Stimulated activated CD4-positive, alpha-beta T cell treated with anti-CD3 and anti-CD28 coated beads, Interleukin-2, amount 100 ng/mL, for 4 hours (primary cell): Measurements from ENCODE around the gene DRAXIN.

ENCODE experiments used
- DNase-seq: peaks from one replicate; pipeline ENCODE4 v3.0.0-alpha.2; 2020; ENCODE audit warnings: low read depth

Gene DRAXIN

DNA sequence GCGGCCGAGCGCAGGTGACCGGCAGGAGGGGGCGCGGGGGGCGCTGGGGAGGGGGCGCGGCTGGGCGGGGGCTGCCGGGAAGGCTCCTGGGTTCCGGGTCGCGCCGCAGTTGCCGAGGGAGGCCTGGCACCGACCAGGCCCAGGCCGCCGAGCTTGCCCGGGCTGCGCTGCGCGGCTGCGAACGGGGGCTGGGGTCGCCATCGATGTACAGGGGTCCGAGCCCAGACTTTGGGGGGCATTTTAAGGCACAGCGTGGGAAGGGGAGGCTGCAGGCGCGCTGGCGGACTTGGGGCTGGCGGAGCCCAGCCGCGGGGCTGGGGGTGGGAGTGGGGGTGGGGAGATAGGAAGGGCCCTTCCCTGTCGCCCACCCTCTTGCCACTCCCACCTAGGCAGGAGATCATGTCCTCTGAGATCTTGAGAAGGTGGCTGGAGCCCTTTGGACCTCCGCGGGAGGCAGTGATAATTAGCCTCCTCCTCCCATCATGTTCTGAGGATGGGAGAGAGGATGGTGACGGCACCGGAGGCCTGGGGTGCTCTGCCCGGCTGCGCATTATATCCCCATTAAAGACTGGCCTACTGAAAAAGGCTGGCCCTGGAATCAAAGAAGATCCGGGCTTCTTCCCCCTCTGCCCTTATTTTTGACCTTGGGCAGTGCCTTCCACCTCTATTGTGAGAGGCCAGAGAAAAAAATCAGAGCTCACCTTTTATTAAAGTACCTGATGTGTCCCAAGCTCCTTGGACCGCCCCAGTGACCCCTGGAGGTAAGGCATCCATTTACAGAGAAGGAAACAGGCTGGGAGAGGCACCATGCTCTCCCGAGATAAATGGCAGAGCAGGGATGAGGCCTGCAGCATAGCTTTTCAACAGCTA is 36.3 kb upstream of the DRAXIN start:
- DNase-seq: no peak

DNA sequence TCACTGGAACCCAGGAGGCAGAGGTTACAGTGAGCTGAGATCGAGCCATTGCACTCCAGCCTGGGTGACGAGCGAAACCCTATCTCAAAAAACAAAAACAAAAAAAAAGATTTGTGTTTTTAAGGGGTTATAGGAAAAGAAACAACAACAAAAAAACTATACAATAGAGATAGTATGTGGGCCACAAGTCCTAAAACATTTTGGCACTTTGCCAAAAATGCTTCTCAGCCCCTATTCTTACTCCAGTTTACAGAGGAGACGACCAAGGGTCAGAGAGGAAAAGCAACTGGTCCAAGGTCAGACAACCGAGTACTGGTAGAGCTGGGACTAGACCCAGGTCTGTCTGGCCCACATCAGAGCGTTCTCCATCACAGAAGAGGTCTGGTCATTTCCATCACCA is 33.9 kb upstream of the DRAXIN start:
- DNase-seq: no peak

DNA sequence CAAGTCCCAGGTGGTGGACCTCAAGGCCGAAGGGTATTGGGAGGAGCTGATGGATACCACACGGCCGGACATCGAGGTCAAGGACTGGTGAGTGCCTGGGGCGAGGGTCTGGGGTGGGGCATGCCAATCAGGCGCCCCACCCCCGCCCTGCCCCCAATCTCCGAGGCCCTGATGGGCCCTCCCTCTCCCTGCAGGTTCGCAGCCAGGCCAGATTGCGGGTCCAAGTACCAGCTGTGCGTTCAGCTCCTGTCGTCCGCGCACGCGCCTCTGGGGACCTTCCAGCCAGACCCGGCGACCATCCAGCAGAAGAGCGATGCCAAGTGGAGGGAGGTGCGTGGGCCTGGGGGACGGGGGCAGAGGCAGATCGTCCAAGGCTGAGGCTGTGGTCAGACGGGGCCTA is 33.0 kb upstream of the DRAXIN start:
- DNase-seq: no peak

DNA sequence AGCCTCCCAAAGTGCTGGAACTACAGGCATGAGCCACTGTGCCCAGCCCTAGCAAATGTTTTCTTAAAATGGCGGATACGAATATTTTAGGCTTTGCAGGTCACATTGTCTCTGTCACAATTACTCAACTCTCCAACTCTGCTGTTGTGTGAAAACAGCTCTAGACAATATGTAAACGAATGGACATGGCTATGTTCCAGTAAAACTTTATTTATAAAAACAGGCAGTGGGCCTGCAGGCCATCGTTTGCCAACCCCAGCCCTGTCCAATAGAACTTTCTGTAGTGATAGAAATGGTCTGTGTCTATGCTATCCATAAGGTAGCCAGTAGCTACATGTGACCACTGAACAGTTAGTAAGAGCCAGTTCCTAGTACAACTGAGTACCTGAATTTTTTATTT is 31.8 kb upstream of the DRAXIN start:
- no peak for DNase-seq

DNA sequence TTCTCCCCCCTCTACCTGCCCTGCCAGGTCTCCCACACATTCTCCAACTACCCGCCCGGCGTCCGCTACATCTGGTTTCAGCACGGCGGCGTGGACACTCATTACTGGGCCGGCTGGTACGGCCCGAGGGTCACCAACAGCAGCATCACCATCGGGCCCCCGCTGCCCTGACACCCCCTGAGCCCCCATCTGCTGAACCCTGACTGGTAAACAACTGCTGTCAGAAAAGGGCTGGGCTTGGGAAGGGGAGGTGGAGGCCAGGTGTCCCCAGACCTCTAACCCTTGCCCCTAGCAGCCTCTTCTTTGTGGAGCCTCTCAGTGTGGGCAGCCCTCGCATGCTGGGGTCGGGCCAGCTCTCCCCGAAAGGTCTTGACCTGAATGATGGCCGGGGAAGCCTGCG is 30.4 kb upstream of the DRAXIN start:
- no peak for DNase-seq

DNA sequence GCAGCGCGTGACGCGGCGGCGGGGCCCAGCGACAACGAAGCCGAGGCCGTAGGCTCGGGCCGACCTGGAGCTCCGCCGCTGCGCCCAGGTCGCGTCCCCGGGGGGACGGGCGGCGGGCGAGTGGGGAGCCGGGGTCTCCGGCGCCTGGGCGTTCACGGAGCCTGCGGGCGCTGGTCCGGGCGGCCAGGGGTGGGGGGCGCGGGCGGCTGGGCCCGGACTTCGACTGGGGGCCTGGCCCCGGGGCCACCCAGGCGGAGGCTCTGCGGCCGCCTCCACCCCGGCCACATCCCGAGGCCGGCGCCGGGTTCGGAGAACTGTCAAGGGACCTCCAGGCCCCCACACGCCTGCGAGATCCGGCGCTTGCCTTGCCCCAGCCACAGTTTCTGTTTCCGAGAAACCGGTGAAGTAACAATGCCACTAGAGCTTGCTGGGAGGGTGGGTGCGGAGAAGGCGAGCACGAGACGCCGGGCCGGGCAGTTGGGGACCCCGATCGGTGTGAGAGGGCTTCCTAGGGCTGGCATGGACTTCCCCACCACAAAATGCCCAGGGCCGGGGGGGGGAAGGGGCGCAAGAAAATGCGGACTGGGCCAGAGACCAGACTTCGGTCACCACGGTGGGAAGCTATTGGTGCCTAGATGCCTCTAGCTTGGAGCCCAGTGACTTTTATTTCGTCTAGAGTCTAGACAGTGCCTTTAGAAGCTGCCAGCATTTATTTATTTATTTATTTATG is 27.0 kb upstream of the DRAXIN start:
- peak; percentile 60 for DNase-seq

DNA sequence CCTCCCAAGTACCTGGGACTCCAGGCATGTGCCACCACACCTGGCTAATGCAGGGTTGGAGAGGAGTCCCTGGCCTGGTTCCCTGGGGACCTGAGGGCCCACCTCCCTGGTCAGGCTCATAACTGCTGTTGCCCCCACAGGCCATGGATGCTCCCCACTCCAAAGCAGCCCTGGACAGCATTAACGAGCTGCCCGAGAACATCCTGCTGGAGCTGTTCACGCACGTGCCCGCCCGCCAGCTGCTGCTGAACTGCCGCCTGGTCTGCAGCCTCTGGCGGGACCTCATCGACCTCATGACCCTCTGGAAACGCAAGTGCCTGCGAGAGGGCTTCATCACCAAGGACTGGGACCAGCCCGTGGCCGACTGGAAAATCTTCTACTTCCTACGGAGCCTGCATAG is 23.0 kb upstream of the DRAXIN start:
- DNase-seq: no peak

DNA sequence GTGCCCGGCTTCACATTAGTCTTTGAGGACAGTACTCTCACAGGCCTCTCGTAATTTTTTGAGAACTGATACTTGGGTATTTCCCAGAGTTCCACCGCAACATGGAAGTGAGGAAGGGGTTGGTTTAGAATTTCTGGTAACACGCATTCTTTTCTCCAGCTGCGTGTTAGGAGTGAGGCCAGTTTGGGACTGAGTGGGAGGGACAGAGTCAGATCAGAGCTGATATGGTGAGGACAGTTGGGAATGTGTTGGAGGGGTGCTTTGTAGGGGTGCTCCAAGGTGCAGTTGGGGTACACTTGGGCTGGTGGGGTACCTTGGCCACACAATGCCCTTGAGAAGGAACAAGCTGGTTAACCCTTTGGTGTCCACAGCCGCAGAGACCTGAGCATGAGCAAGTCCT is 20.8 kb upstream of the DRAXIN start:
- DNase-seq: no peak

DNA sequence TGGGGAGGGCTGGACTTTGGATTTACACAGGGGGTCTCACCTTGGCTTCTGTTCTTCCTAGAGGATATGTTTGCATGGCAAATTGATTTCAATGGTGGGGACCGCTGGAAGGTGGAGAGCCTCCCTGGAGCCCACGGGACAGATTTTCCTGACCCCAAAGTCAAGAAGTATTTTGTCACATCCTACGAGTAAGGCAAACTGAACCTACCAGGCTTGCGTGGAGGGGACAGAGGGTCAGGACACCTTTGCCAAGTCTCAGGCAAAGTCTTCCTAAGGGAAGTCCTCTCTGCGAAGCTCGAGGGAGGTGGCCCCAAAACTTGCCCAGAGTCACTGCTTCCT is 20.3 kb upstream of the DRAXIN start:
- no peak for DNase-seq

DNA sequence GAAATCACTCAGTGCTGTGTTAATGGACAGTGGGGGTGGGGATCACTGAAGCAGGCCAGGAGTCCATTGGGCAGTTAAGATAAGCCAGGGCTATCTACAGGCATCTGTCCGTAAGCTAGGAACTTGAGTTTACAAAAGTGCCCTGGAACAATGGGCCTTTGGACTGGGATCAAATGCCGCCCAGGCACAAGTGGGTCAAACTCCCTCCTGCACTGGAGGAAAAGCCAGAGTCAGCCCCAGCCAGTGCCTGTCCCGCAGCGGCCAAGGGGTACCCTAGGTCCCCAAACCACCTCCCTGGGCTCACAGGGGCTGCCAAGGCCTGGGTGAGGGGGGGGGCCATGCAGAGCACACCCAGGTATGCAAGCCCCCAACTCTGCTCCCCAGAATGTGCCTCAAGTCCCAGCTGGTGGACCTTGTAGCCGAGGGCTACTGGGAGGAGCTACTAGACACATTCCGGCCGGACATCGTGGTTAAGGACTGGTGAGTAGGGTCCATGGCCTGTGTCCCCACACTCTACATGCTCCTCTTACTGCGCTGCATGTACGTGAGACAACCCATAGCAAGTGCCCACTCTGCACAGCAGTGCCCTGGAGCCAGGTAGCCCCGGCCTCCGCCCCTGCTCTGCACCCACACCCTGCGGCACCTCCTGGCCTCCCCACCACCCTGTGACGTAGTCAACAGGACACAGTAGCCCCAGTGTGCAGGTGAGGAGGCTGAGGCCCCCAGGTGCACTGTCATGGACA is 19.8 kb upstream of the DRAXIN start:
- no peak for DNase-seq

DNA sequence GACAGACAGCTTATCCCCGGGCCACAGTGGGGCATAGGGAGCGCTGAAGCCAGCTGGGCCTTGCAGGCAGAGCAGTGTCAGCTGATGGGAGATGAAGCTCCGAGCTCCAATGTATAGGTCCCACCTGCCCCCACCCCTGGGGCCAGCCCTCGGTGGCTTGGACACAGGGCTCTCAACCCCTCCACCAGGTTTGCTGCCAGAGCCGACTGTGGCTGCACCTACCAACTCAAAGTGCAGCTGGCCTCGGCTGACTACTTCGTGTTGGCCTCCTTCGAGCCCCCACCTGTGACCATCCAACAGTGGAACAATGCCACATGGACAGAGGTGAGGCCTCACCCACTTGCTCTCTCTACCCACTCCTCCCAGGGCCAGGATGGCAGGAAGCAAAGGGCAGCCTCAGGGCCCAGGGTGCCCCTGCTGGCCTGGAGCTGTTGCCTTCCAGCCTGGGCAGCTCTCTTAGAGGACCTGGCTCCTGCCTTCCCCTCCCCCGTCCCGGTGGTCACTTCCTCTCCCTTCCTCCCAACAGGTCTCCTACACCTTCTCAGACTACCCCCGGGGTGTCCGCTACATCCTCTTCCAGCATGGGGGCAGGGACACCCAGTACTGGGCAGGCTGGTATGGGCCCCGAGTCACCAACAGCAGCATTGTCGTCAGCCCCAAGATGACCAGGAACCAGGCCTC is 18.3 kb upstream of the DRAXIN start:
- no peak for DNase-seq

DNA sequence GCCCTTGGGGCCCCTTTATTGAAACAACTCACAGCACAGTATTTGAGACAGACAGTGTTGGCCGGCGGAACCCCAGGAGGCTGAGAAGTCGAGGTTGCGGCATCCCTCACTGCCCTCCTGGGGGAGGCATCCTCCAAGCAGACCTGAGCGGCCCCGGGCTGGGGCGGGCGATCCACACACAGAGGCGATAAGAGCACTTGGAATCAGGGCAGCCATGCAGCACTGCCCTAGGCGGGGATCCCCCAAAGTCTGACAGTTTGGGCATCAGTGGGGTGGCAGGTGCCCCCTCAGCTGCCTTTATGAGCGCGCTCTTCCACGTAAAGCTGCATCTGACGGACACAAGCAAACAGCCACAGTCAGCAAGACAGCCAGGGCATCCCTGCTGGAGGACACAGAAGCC is 17.0 kb upstream of the DRAXIN start:
- no peak for DNase-seq

DNA sequence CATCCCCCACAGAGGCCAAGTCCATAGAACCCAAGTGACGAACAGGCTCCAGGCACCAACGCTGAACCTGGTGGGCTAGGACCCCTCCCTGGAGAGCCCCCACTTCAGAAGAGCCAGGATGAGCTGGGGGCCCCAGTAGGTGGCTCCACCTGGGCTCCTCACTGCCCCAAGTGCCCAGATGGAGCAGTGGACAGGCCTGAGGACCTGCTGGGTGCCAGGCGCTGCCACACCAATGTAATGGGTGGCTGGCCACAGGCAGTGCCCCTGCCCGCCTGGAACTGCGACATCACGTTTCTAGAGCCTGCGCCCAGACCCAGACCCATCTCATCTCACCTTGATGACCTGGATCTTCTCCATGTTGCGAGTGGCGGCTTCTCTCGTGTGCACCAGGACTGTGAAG is 16.2 kb upstream of the DRAXIN start:
- no peak for DNase-seq

DNA sequence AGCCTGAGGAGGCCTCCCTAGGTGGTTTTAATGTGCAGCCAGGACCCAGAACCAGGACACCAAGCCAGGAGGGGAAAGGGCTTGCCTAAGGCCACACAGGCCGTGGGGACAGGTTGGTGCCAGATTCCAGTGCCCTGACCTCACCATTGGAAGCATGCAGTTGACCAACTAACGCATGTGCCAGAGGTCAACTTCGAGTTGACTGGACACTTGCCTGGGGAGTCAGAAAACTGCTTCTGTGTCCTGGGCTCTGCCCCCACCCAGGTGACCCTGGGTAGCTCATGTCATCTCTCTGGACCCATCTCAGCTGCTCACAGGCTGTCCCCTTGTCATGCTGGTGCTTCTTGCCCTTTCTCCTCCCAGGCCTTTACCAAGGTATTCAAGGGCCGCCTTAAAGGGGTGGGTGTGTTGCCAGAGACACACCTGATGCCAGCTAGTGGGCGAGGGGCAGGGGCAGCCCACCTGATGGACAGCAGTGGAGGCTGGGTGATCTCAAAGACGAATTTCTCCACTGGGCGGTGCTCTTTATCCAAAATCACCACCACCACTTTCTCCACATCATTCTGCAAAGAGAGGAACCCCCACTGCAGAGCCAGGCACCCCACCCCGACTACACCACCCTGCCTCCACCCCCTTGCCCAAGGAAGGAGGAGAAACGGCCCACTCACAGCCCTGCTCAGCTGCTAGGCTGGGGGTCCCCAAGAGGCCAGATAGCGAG is 15.0 kb upstream of the DRAXIN start:
- DNase-seq: no peak

DNA sequence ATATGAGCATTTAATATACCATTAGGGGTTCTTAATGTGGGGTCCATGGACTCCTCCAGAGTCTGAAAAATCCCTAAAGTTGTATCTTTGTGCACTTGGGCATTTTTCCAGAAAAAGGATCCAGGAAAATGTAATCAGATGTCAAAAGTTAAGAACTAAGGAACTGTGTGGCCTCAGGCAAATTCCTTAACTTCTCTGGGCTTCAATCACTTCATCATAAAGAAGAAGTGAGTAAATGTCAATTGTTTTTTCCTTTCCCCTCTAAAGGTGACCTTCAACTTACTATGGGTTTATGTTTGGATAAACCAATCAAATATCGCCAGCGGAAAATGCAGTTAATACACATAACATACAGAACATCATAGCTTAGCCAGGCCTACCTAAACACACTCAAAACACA is 13.1 kb upstream of the DRAXIN start:
- DNase-seq: no peak

DNA sequence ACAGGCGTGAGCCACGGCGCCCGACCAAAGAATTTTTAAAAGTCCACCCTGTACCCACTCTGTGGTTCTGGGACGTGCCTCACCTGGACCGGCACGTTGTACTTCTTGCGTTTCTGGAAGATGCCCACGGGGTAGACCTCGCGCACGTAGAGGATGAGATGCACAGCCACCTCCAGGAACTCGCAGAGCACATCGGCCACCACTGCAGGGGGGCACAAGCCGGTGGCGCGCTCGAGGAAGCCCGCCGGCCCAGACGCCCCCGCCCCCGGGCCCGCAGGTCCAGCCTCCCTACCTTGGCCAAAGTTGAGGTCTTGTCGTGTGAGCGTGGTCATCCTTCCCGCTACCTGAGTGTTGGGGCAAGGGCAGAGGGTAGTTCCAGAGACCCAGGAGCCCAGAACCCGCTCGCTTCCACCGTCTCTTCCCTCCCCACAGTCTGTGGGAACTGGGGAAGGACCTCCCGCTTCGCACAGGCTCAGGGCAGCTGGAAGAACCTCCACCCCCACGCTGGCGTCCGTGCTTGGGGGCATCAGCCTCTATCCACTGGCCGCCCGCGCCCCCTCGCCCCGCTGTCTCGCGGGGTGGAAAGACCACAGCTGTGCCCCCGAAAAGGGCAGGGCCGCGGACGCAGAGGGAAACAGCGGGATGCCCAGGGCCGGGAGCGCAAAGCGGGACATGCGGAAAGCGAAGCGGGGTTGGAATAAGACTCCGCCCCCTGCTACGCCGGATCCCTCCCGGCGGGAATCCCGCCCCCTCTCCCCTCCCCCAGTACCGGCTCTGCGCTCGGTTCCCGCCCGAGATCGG is 11.0 kb upstream of the DRAXIN start:
- DNase-seq: no peak

DNA sequence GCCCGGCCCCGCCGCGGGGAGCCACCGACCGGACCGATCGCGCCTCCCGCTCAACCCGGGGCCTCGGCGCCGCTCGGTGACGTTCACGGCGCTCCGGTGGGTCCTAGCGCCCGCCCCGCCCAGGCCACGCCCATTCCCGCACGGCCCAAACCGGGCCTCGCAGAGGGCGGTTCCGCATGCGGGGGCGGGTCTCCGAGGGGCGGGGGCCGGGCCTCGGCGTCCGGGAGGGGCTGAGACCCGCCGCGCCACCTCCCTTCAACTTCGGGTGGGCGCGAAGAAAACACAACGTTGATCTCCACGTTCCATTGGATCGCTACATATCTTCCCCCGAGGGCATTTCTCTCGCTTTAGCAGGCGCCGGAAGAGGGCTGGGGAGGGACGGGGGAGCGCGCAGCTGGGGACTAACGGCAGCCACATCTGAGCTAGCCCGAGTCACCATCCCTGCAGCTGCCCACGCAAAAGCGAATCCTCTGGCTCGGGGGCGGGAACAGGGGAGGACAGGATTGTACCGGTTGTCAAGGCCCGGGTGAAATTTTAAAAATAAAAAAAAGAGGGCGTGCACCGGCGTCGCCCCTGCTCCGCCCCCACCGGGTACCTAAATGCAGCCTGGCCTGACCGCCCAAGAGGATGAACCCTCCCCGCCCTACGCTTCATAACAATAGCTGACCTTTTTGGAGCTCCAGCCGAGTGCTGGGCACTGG is 10.3 kb upstream of the DRAXIN start, which contains the start of gene MAD2L2:
TSS of gene MAD2L2 (minus strand) at position 78 of the 701 bp plus-strand sequence. CDS start 547 bp downstream, outside the sequence.
- DNase-seq: peak; percentile 85

DNA sequence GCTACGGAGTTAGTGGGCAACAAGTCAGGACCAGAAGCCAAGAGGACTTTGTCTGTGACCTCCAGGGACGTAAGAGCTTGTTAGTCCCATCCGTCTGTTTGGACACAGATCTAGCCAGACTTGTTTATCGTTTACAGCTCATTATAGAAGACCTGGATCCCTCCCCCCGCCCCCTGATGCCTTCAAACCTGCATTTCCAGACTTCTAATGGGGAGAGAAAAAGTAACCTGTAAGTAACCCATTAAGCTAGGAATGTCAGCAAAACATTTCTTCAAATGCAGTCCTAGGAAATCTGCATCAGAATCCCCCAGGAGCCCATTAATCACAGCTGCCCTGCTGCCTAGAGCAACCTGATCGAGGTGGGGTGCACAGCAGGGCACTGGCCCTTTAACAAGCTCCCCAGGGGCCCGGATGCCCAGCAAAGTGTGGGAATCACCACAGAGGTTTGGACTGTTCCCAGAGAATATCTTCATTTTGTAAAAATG is 9.2 kb upstream of the DRAXIN start:
- no peak for DNase-seq

DNA sequence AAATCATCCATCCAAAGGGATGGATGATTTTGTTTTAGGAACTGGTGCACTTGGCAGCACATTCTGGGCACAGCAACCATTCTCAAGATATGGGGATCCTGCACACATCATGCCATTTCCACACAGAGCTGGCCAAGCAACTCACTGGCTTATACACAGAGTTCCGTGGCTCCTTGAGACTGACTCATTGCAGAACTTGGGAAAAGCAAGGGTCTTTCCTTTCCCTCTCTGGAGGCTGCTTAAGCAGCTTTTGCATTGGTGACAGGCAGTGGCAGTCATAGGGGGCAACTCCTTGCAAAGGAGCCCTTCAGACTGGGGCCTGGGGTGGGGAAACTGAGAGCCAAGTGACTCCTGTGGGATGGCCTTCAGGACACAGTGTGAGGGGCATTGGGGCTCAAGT is 8.7 kb upstream of the DRAXIN start:
- DNase-seq: no peak

DNA sequence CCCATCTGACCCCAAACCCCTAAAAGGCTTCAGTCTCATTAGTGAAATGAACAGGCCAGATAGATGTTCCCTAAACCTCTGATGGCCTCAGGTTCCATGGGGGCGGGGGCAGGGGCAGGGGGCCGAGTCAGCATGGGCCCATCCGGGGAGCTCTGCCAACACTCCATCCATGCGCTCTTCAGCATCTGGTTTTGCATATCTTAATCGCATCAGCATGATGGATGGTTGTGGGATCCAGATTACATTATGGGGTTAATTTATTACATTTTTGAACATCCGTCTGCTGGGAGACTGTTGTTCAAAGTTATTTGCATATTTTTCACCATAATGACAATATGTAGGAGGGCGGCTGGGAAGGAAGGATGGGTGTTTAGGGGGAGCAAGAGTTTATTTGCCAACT is 7.4 kb upstream of the DRAXIN start:
- no peak for DNase-seq
